Thyroid gland (tissue), 4 donors: ENCODE results near the gene TENT5C.

ENCODE experiments used
- POLR2A ChIP-seq, 2 donors: fragments of 450-650 bp; IDR thresholded peaks; one replicate each; pipeline ENCODE4 v1.6.1; 2017; ENCODE audit warnings: antibody characterized with exemption in 2 of 2, mild to moderate bottlenecking in 2 of 2, moderate library complexity in 1 of 2
- TF ChIP-seq, protein P1 (sequence below), 6 experiments: fragments of 200-600 bp in 3 of 6; fragments of 450-650 bp in 3 of 6; sonication (generic) in 3 of 6; IDR thresholded peaks; one replicate each; pipeline ENCODE4 v1.5.1; 2016 to 2019; ENCODE audit warnings: antibody characterized with exemption in 6 of 6, mild to moderate bottlenecking in 2 of 6, inconsistent platforms in 1 of 6, moderate library complexity in 1 of 6

- TF ChIP-seq, protein P1, sequence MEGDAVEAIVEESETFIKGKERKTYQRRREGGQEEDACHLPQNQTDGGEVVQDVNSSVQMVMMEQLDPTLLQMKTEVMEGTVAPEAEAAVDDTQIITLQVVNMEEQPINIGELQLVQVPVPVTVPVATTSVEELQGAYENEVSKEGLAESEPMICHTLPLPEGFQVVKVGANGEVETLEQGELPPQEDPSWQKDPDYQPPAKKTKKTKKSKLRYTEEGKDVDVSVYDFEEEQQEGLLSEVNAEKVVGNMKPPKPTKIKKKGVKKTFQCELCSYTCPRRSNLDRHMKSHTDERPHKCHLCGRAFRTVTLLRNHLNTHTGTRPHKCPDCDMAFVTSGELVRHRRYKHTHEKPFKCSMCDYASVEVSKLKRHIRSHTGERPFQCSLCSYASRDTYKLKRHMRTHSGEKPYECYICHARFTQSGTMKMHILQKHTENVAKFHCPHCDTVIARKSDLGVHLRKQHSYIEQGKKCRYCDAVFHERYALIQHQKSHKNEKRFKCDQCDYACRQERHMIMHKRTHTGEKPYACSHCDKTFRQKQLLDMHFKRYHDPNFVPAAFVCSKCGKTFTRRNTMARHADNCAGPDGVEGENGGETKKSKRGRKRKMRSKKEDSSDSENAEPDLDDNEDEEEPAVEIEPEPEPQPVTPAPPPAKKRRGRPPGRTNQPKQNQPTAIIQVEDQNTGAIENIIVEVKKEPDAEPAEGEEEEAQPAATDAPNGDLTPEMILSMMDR (IDR thresholded peaks at IDR 0.05), result no peak
- TF ChIP-seq POLR2A (IDR thresholded peaks at IDR 0.05), result no peak
Observed at GRCh38 chr1:117670976-117671780, 65.3 kb downstream of the TENT5C start.
